22Rv1 (cell line): ENCODE measurements around the gene TENT4A.

ENCODE experiments used
- CTCF ChIP-seq: fragments of 450-650 bp; IDR thresholded peaks from 2 replicates; pipeline ENCODE4 v1.5.1; 2017; ENCODE audit warnings: mild to moderate bottlenecking
- ZFX ChIP-seq: fragments of 450-650 bp; IDR thresholded peaks from 2 replicates; pipeline ENCODE4 v1.6.1; 2017; ENCODE audit warnings: antibody characterized with exemption, borderline replicate concordance

DNA sequence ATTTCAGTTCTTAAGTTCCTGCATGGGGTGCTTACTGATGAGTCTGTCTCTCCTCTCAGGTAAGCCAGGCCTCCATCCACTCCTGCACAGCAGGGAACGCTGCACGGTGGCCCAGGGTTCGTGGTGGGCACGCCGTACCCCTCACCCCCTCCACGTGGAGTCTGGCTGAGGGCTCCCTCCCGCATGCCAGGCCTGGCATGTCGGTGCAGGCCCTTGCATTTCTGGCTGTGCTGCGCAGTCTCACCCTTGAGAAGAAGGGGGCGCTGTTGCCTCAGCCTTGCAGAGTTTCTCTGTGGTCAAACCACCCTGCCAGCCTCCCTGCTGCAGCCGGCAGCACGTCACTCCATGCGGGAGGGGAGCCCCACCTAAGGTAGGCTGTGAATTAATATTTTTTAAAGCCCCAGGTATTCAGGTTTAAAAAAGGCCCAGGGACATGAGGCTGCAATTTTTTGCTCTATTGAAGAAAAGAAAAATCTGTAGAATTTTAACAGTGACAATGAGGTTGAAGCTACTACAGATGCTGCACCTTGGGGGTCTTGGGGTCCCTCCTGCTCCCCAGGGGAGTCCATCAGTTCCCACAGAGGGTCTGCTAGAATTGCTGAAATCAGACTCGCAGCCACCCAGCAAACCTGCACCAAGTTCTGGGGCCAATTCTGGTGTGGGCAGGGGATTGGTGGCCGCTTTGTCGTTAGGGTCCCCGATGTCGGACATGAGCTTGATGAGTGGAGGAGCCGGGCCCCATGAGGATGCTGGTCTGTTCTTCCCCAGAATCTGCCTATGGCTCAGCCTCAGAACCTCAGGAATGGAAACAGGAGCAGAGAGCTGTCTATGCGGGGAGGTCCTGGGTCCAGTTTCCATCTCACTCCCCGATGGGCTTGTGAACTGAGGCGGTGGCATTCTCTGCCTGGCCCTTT is 52.6 kb downstream of the TENT4A start:
- TF ChIP-seq CTCF (peak; percentile 89), ZFX (no peak)
